Heart left ventricle (tissue), 13 donors: ENCODE results near the gene CRACR2A.

Source experiments
- CTCF ChIP-seq, 12 donors: fragments of 200-600 bp; sonication (generic) in 4 of 12; IDR thresholded peaks; one replicate each; pipeline versions ENCODE4 v1.5.0 to v1.8.0; 2018 to 2022; ENCODE audit warnings: antibody characterized with exemption in 12 of 12, mild to moderate bottlenecking in 5 of 12
- POLR2A ChIP-seq, 2 donors: fragments of 450-650 bp; IDR thresholded peaks; one replicate each; pipeline ENCODE4 v1.6.1; 2017; ENCODE audit warnings: antibody characterized with exemption in 2 of 2, mild to moderate bottlenecking in 2 of 2, moderate library complexity in 2 of 2
- donor health status: ischemic (EF 13 %, LVEDD 7.1; RV severe dilation, severe dysfunction).
- donor health status: DM: no; HTN: yes; CAD: no.
- donor health status: DM: no; HTN: no; CAD: no.
- donor health status: ischemic (EF 25% LVEDD 6.9; RV normal size, moderate dysfunction).
- donor health status: ischemic (EF 25% LVEDD 5.7; RV mildly dilated, moderate dysfunction).
- donor health status: ischemic (EF 35%, LVEDD 5.7; RV mildly dilated, moderate dysfunction).
- donor health status: nonischemic (EF 11% LVEDD 7.7; RV severe dilation, severe dysfunction).
- donor health status: DM: yes; HTN: yes; CAD: no.
- donor health status: PGD.
- donor health status: ischemic (EF 29% LVEDD 5.4; RV normal size, mild dysfunction).
- donor health status: nonischemic (EF 23%, LVEDD 6.1; RV moderate dilation, normal function).

- TF ChIP-seq CTCF (IDR thresholded peaks at IDR 0.05) (no peak), POLR2A (IDR thresholded peaks at IDR 0.05) (no peak)
Observed at GRCh38 chr12:3713947-3714346, 39.0 kb downstream of the CRACR2A start.
